BLaER1 treated with 17β-estradiol and CSF1 and Interleukin-3, amounts not matched to agents 10 nM and 100 nM (cell line): ENCODE data around the gene COG8.

ENCODE experiments used
- H3K27ac ChIP-seq, 11 experiments: shearing (Covaris generic); formaldehyde crosslinking; 2 replicates each; pipeline ENCODE4 v1.8.1; 2022
- H3K27me3 ChIP-seq, 11 experiments: shearing (Covaris generic); formaldehyde crosslinking; 2 replicates each; pipeline ENCODE4 v1.8.1; 2022
- H3K36me3 ChIP-seq, 11 experiments: shearing (Covaris generic); formaldehyde crosslinking; 2 replicates each; pipeline ENCODE4 v1.8.1; 2022
- H3K4me1 ChIP-seq, 10 experiments: shearing (Covaris generic); formaldehyde crosslinking; 2 replicates each; pipeline ENCODE4 v1.8.1; 2022
- H3K4me2 ChIP-seq, 11 experiments: shearing (Covaris generic); formaldehyde crosslinking; 2 replicates each; pipeline ENCODE4 v1.8.1; 2022
- H3K4me3 ChIP-seq, 10 experiments: shearing (Covaris generic); formaldehyde crosslinking; 2 replicates each; pipeline ENCODE4 v1.8.1; 2022
- H3K9ac ChIP-seq, 11 experiments: shearing (Covaris generic); formaldehyde crosslinking; 2 replicates each; pipeline ENCODE4 v1.8.1; 2022
- H3K9me3 ChIP-seq, 11 experiments: shearing (Covaris generic); formaldehyde crosslinking; replicated peaks in 1 of 11; 2 replicates each; pipeline ENCODE4 v1.8.1; 2022
- H4K20me1 ChIP-seq, 11 experiments: shearing (Covaris generic); formaldehyde crosslinking; 2 replicates each; pipeline ENCODE4 v1.8.1; 2022
- Cebpa-rat ChIP-seq, 11 experiments: shearing (Covaris generic); IDR thresholded peaks; 2 replicates each; pipeline ENCODE4 v1.8.1; 2022

COG8 gene

GRCh38 chr16:69313469-69313868, 25.9 kb downstream of the COG8 start:
- no peak for TF ChIP-seq Cebpa-rat (IDR thresholded peaks at IDR 0.05)
- no peak overlapping the region for H3K27ac ChIP-seq
- no peaks in the 10 kb centered on the region for H3K9me3 ChIP-seq
- H3K27me3 ChIP-seq, result no peaks in the 10 kb centered on the region
- H3K36me3 ChIP-seq, result peaks cover 50 to 61% (median 58%) of the 10 kb centered on the region in 11 experiments
- H3K4me2 ChIP-seq, result peak overlapping the region; percentile 77 to 97 (median 89); a peak in 11 of 22 replicates
- no peak overlapping the region; a peak in 1 of 20 replicates for H3K4me3 ChIP-seq
- H3K9ac ChIP-seq, result peak overlapping the region in 6 of 11 experiments; percentile 20 to 99 (median 96); a peak in 6 of 22 replicates
- peaks cover 15 to 28% (median 21%) of the 10 kb centered on the region in 10 experiments for H3K4me1 ChIP-seq
- peaks cover 50 to 73% (median 68%) of the 10 kb centered on the region in 11 experiments; a peak in 21 of 22 replicates for H4K20me1 ChIP-seq

GRCh38 chr16:69311533-69312387, 27.6 kb downstream of the COG8 start:
- peak overlapping the region; percentile 85 to 98 (median 94) for H3K27ac ChIP-seq

GRCh38 chr16:69310653-69311532, 28.5 kb downstream of the COG8 start, which contains the start of gene VPS4A:
Gene VPS4A, plus strand, starts transcription at chr16:69311350. Its CDS starts 162 bp downstream, at chr16:69311512.
- H3K4me1 ChIP-seq, result peaks cover 15 to 28% (median 21%) of the 10 kb centered on the region in 10 experiments
- H3K4me2 ChIP-seq, result peak within 1 kb of the TSS; percentile 77 to 97 (median 91)
- H4K20me1 ChIP-seq, result peaks cover 38 to 47% (median 45%) of the 10 kb centered on the region in 11 experiments; a peak in 21 of 22 replicates
- no peaks in the 10 kb centered on the region for H3K27me3 ChIP-seq
- H3K27ac ChIP-seq, result peak within 1 kb of the TSS; percentile 85 to 98 (median 94)
- peaks cover 26 to 35% (median 32%) of the 10 kb centered on the region in 11 experiments for H3K36me3 ChIP-seq
- no peaks in the 10 kb centered on the region for H3K9me3 ChIP-seq
- H3K4me3 ChIP-seq, result peak within 1 kb of the TSS; percentile 77 to 100 (median 95)
- H3K9ac ChIP-seq, result peak within 1 kb of the TSS; percentile 90 to 100 (median 98)
- no peak for TF ChIP-seq Cebpa-rat (IDR thresholded peaks at IDR 0.05)

More at GRCh38 chr16:69311533-69312387, 27.6 kb downstream of the COG8 start:
- no peak for TF ChIP-seq Cebpa-rat (IDR thresholded peaks at IDR 0.05)
- H3K4me3 ChIP-seq, result peak overlapping the region; percentile 77 to 100 (median 95)
- H3K36me3 ChIP-seq, result peaks cover 35 to 44% (median 41%) of the 10 kb centered on the region in 11 experiments
- H3K9me3 ChIP-seq, result no peaks in the 10 kb centered on the region
- H4K20me1 ChIP-seq, result peaks cover 47 to 56% (median 54%) of the 10 kb centered on the region in 11 experiments; a peak in 21 of 22 replicates
- H3K27me3 ChIP-seq, result no peaks in the 10 kb centered on the region
- H3K4me1 ChIP-seq, result peaks cover 15 to 28% (median 21%) of the 10 kb centered on the region in 10 experiments
- peak overlapping the region; percentile 77 to 97 (median 89) for H3K4me2 ChIP-seq
- H3K9ac ChIP-seq, result peak overlapping the region; percentile 90 to 100 (median 98)

GRCh38 chr16:69309316-69309715, 30.0 kb downstream of the COG8 start:
- Histone ChIP-seq H3K4me3 (no peak overlapping the region), H3K4me2 (no peak overlapping the region), H3K9me3 (no peaks in the 10 kb centered on the region), H3K9ac (no peak overlapping the region), H4K20me1 (peaks cover 22 to 31% (median 29%) of the 10 kb centered on the region in 11 experiments; a peak in 21 of 22 replicates), H3K36me3 (peaks cover 12 to 29% (median 22%) of the 10 kb centered on the region in 11 experiments), H3K27ac (no peak overlapping the region), H3K4me1 (peaks cover 15 to 28% (median 21%) of the 10 kb centered on the region in 10 experiments), H3K27me3 (no peaks in the 10 kb centered on the region)
- TF ChIP-seq Cebpa-rat (IDR thresholded peaks at IDR 0.05), result no peak

- H3K4me3 ChIP-seq, result no peak overlapping the region
- H3K4me1 ChIP-seq, result peaks cover 8 to 17% (median 14%) of the 10 kb centered on the region in 10 experiments
- no peak overlapping the region for H3K27ac ChIP-seq
- peaks cover 7 to 17% (median 15%) of the 10 kb centered on the region in 11 experiments; a peak in 20 of 22 replicates for H4K20me1 ChIP-seq
- no peaks in the 10 kb centered on the region for H3K9me3 ChIP-seq
- no peak overlapping the region for H3K9ac ChIP-seq
- no peaks in the 10 kb centered on the region for H3K27me3 ChIP-seq
- H3K4me2 ChIP-seq, result no peak overlapping the region
- peaks cover 0 to 26% (median 9%) of the 10 kb centered on the region in 11 experiments; a peak in 17 of 22 replicates for H3K36me3 ChIP-seq
- no peak for TF ChIP-seq Cebpa-rat (IDR thresholded peaks at IDR 0.05)
Observed at GRCh38 chr16:69307856-69308255, 31.5 kb downstream of the COG8 start.

- H3K27me3 ChIP-seq, result no peaks in the 10 kb centered on the region
- peaks cover under 1 to 9% (median 7%) of the 10 kb centered on the region in 11 experiments; a peak in 20 of 22 replicates for H4K20me1 ChIP-seq
- no peak overlapping the region for H3K9ac ChIP-seq
- no peak for TF ChIP-seq Cebpa-rat (IDR thresholded peaks at IDR 0.05)
- peaks cover 0 to 21% (median 9%) of the 10 kb centered on the region in 11 experiments; a peak in 12 of 22 replicates for H3K36me3 ChIP-seq
- no peaks in the 10 kb centered on the region for H3K9me3 ChIP-seq
- peaks cover under 1 to 12% (median 8%) of the 10 kb centered on the region in 10 experiments; a peak in 18 of 20 replicates for H3K4me1 ChIP-seq
- no peak overlapping the region for H3K4me2 ChIP-seq
- H3K4me3 ChIP-seq, result no peak overlapping the region
- no peak overlapping the region for H3K27ac ChIP-seq
Observed at GRCh38 chr16:69307091-69307490, 32.3 kb downstream of the COG8 start.

- no peaks in the 10 kb centered on the region for H4K20me1 ChIP-seq
- peaks cover 0 to 14% (median 7%) of the 10 kb centered on the region in 10 experiments; a peak in 15 of 20 replicates for H3K4me1 ChIP-seq
- no peak overlapping the region for H3K9ac ChIP-seq
- H3K36me3 ChIP-seq, result peaks cover 0 to 31% (median 20%) of the 10 kb centered on the region in 11 experiments; a peak in 19 of 22 replicates
- H3K9me3 ChIP-seq, result no peaks in the 10 kb centered on the region
- H3K4me2 ChIP-seq, result no peak overlapping the region
- no peak overlapping the region for H3K4me3 ChIP-seq
- no peak for TF ChIP-seq Cebpa-rat (IDR thresholded peaks at IDR 0.05)
- H3K27me3 ChIP-seq, result no peaks in the 10 kb centered on the region
- H3K27ac ChIP-seq, result no peak overlapping the region
Observed at GRCh38 chr16:69306031-69306430, 33.3 kb downstream of the COG8 start.

- no peaks in the 10 kb centered on the region for H3K27me3 ChIP-seq
- H4K20me1 ChIP-seq, result no peaks in the 10 kb centered on the region
- H3K36me3 ChIP-seq, result peaks cover 24 to 63% (median 40%) of the 10 kb centered on the region in 11 experiments
- no peak overlapping the region for H3K27ac ChIP-seq
- no peak overlapping the region for H3K4me3 ChIP-seq
- peaks cover 0 to 9% (median 6%) of the 10 kb centered on the region in 10 experiments; a peak in 11 of 20 replicates for H3K4me1 ChIP-seq
- no peak for TF ChIP-seq Cebpa-rat (IDR thresholded peaks at IDR 0.05)
- H3K4me2 ChIP-seq, result peak overlapping the region in 2 of 11 experiments; percentile 1 to 4; a peak in 1 of 22 replicates
- H3K9ac ChIP-seq, result no peak overlapping the region
- H3K9me3 ChIP-seq, result no peaks in the 10 kb centered on the region
Observed at GRCh38 chr16:69302301-69302700, 37.1 kb downstream of the COG8 start.
